Smooth muscle cell (in vitro differentiated cells): ENCODE data around the gene ARL8A. TPM values are rescaled to one million over a fixed set of nuclear protein-coding genes. Genes with fewer than 3 reads are reported as not detected.

Experiments used
- DNase-seq: peaks from one replicate; lab custom pipeline; 2025; ENCODE audit not compliant: unreplicated experiment; lab: John Stamatoyannopoulos, UW
- H2AFZ ChIP-seq: fragments of 200-600 bp; sonication (generic); 2 replicates; pipeline ENCODE4 v1.6.0; 2016; ENCODE audit warnings: antibody characterized with exemption, low read depth, mild to moderate bottlenecking
- H3F3A ChIP-seq: fragments of 200-600 bp; sonication (generic); 2 replicates; pipeline ENCODE4 v1.6.0; 2017; ENCODE audit warnings: antibody characterized with exemption, low read depth
- H3K27ac ChIP-seq: fragments of 200-600 bp; sonication (generic); 2 replicates; pipeline ENCODE4 v1.5.1; 2016; ENCODE audit warnings: low read depth, mild to moderate bottlenecking
- H3K27me3 ChIP-seq: fragments of 200-600 bp; sonication (generic); 2 replicates; pipeline ENCODE4 v1.6.1; 2016; ENCODE audit warnings: low read depth, mild to moderate bottlenecking
- H3K36me3 ChIP-seq: fragments of 200-600 bp; sonication (generic); 2 replicates; pipeline ENCODE4 v1.5.1; 2016; ENCODE audit warnings: low read depth
- H3K4me1 ChIP-seq: fragments of 200-600 bp; sonication (generic); 2 replicates; pipeline ENCODE4 v1.5.1; 2016; ENCODE audit warnings: low read depth
- H3K4me2 ChIP-seq: fragments of 200-600 bp; sonication (generic); 2 replicates; pipeline ENCODE4 v1.6.0; 2016; ENCODE audit warnings: mild to moderate bottlenecking
- H3K4me3 ChIP-seq: fragments of 200-600 bp; sonication (generic); 2 replicates; pipeline ENCODE4 v1.5.1; 2016; ENCODE audit warnings: mild to moderate bottlenecking
- H3K79me2 ChIP-seq: fragments of 200-600 bp; sonication (generic); 2 replicates; pipeline ENCODE4 v1.6.0; 2016; ENCODE audit warnings: low read depth, mild to moderate bottlenecking
- H3K9ac ChIP-seq: fragments of 200-600 bp; sonication (generic); 2 replicates; pipeline ENCODE4 v1.6.0; 2016; ENCODE audit warnings: low read depth
- H3K9me3 ChIP-seq: fragments of 200-600 bp; sonication (generic); replicated peaks from 2 replicates; pipeline ENCODE4 v1.5.1; 2016; ENCODE audit warnings: low read depth
- H4K20me1 ChIP-seq: fragments of 200-600 bp; sonication (generic); 2 replicates; pipeline ENCODE4 v1.6.0; 2016; ENCODE audit warnings: low read depth
- CTCF ChIP-seq: fragments of 200-600 bp; sonication (generic); IDR thresholded peaks from 2 replicates; pipeline ENCODE4 v1.5.1; 2017; ENCODE audit warnings: borderline replicate concordance, mild to moderate bottlenecking, antibody characterized with exemption; ENCODE audit not compliant: insufficient read depth, poor library complexity, severe bottlenecking
- WGBS: methylation state at CpG from one replicate; pipeline ENCODE4 v1.1.7; 2016; ENCODE audit warnings: low lambda C conversion rate; 5-methylcytosine and 5-hydroxymethylcytosine counted together
- polyA plus RNA-seq: library from polyadenylated mRNA; unstranded; fragments of >200 nt; fragmentation: Nextera tagmentation; extraction: Ambion mirVana; gene quantifications from 2 replicates; pipeline ENCODE4 v1.2.1, GENCODE V29; 2016
- total RNA-seq: library from RNA; depleted of rRNA; stranded (reverse); fragments of >200 nt; gene quantifications from 2 replicates; pipeline ENCODE4 v1.2.3, GENCODE V29; 2014

The ARL8A gene
- total and polyA plus RNA-seq, 2 experiments from 2014 or later = 44.8 to 54.7 TPM

- DNase-seq = no peak
- Histone ChIP-seq H3K4me3 (no peak overlapping the region), H3K4me1 (no peaks in the 10 kb centered on the region), H3K27ac (no peak overlapping the region), H2AFZ (no peak overlapping the region), H3K36me3 (no peaks in the 10 kb centered on the region), H4K20me1 (peaks cover 40% of the 10 kb centered on the region), H3K9ac (no peak overlapping the region), H3K9me3 (no peaks in the 10 kb centered on the region), H3F3A (peaks cover 4% of the 10 kb centered on the region), H3K79me2 (no peaks in the 10 kb centered on the region), H3K27me3 (no peaks in the 10 kb centered on the region), H3K4me2 (no peak overlapping the region)
- 92% methylated on average over 14 of the region's 14 CpGs for WGBS
- no peak for TF ChIP-seq CTCF
Measured at GRCh38 chr1:202133001-202133400, 11.5 kb downstream of the ARL8A start.

- H4K20me1 ChIP-seq = peaks cover 32% of the 10 kb centered on the region
- H3K9me3 ChIP-seq = no peaks in the 10 kb centered on the region
- no peak overlapping the region for H3K4me2 ChIP-seq
- peaks cover under 1% of the 10 kb centered on the region for H3F3A ChIP-seq
- no peaks in the 10 kb centered on the region for H3K4me1 ChIP-seq
- no peak for TF ChIP-seq CTCF
- no peaks in the 10 kb centered on the region for H3K79me2 ChIP-seq
- H2AFZ ChIP-seq = no peak overlapping the region
- H3K4me3 ChIP-seq = no peak overlapping the region
- H3K27me3 ChIP-seq = no peaks in the 10 kb centered on the region
- no peak overlapping the region for H3K27ac ChIP-seq
- H3K36me3 ChIP-seq = no peaks in the 10 kb centered on the region
- WGBS = 87% methylated on average over 12 of the region's 12 CpGs
- DNase-seq = no peak
- no peak overlapping the region for H3K9ac ChIP-seq
Measured at GRCh38 chr1:202131956-202132821, 12.3 kb downstream of the ARL8A start.

- Histone ChIP-seq H3K27me3 (no peaks in the 10 kb centered on the region), H3K4me2 (no peak overlapping the region), H3K36me3 (no peaks in the 10 kb centered on the region), H3F3A (no peaks in the 10 kb centered on the region), H4K20me1 (peaks cover 20% of the 10 kb centered on the region), H2AFZ (no peak overlapping the region), H3K9ac (no peak overlapping the region), H3K27ac (no peak overlapping the region), H3K4me3 (no peak overlapping the region), H3K79me2 (no peaks in the 10 kb centered on the region), H3K4me1 (no peaks in the 10 kb centered on the region), H3K9me3 (no peaks in the 10 kb centered on the region)
- TF ChIP-seq CTCF = no peak
- no peak for DNase-seq
- 90% methylated on average over 9 of the region's 9 CpGs for WGBS
Measured at GRCh38 chr1:202130816-202131522, 13.6 kb downstream of the ARL8A start.
